Activated naive CD4-positive, alpha-beta T cell treated with anti-CD3 and anti-CD28 coated beads, Interleukin-2, amount 50 U/mL, for 24 hours (primary cell): ENCODE measurements around the gene ARID5B.

Source experiments
- H3K27ac Mint-ChIP-seq: one replicate; pipeline ENCODE4 v1.8.0; 2021; ENCODE audit warnings: mild to moderate bottlenecking, mixed read lengths
- H3K27me3 Mint-ChIP-seq: one replicate; pipeline ENCODE4 v1.8.0; 2021; ENCODE audit warnings: mixed read lengths
- H3K36me3 Mint-ChIP-seq: one replicate; pipeline ENCODE4 v1.8.0; 2021; ENCODE audit warnings: mixed read lengths
- H3K4me1 Mint-ChIP-seq: one replicate; pipeline ENCODE4 v1.8.0; 2021; ENCODE audit warnings: mixed read lengths
- H3K4me3 Mint-ChIP-seq: one replicate; pipeline ENCODE4 v1.8.0; 2021; ENCODE audit warnings: mild to moderate bottlenecking, mixed read lengths
- H3K9me3 Mint-ChIP-seq: one replicate; pipeline ENCODE4 v1.8.0; 2021; ENCODE audit warnings: mixed read lengths

Gene ARID5B

GRCh38 chr10:61991166-61991565 is 89.7 kb downstream of the ARID5B start:
- Mint-ChIP-seq H3K4me1 (peaks cover 89% of the 10 kb centered on the region), H3K4me3 (peak overlapping the region; percentile 86), H3K27me3 (no peaks in the 10 kb centered on the region), H3K36me3 (peaks cover 29% of the 10 kb centered on the region), H3K27ac (peak overlapping the region; percentile 100), H3K9me3 (peaks cover 5% of the 10 kb centered on the region)

- peak overlapping the region; percentile 100 for H3K27ac Mint-ChIP-seq
These were observed 90.6 kb downstream of the ARID5B start for GRCh38 chr10:61992059-61992460.

GRCh38 chr10:61992671-61993668 is 91.5 kb downstream of the ARID5B start:
- peak overlapping the region; percentile 100 for H3K27ac Mint-ChIP-seq
- peaks cover 4% of the 10 kb centered on the region for H3K9me3 Mint-ChIP-seq
- H3K4me1 Mint-ChIP-seq, result peaks cover 85% of the 10 kb centered on the region
- H3K36me3 Mint-ChIP-seq, result peaks cover 29% of the 10 kb centered on the region
- H3K4me3 Mint-ChIP-seq, result peak overlapping the region; percentile 86
- H3K27me3 Mint-ChIP-seq, result no peaks in the 10 kb centered on the region

More at GRCh38 chr10:61992059-61992460, 90.6 kb downstream of the ARID5B start:
- Mint-ChIP-seq H3K9me3 (peaks cover 3% of the 10 kb centered on the region), H3K36me3 (peaks cover 27% of the 10 kb centered on the region), H3K27me3 (no peaks in the 10 kb centered on the region), H3K4me1 (peaks cover 86% of the 10 kb centered on the region), H3K4me3 (peak overlapping the region; percentile 86)

- Mint-ChIP-seq H3K4me1 (peaks cover 87% of the 10 kb centered on the region), H3K4me3 (peak overlapping the region; percentile 86), H3K27ac (peak overlapping the region; percentile 100), H3K27me3 (no peaks in the 10 kb centered on the region), H3K9me3 (peaks cover 4% of the 10 kb centered on the region), H3K36me3 (peaks cover 38% of the 10 kb centered on the region)
These were observed 92.4 kb downstream of the ARID5B start for GRCh38 chr10:61993711-61994401.

- H3K9me3 Mint-ChIP-seq, result peaks cover 4% of the 10 kb centered on the region
- no peaks in the 10 kb centered on the region for H3K27me3 Mint-ChIP-seq
- peaks cover 90% of the 10 kb centered on the region for H3K4me1 Mint-ChIP-seq
- peak overlapping the region; percentile 86 for H3K4me3 Mint-ChIP-seq
- peaks cover 42% of the 10 kb centered on the region for H3K36me3 Mint-ChIP-seq
- H3K27ac Mint-ChIP-seq, result peak overlapping the region; percentile 100
These were observed 93.1 kb downstream of the ARID5B start for GRCh38 chr10:61994405-61995219.

GRCh38 chr10:61995220-61995503 is 93.7 kb downstream of the ARID5B start:
- H3K9me3 Mint-ChIP-seq, result peaks cover 4% of the 10 kb centered on the region
- H3K27me3 Mint-ChIP-seq, result no peaks in the 10 kb centered on the region
- peak overlapping the region; percentile 86 for H3K4me3 Mint-ChIP-seq
- H3K27ac Mint-ChIP-seq, result peak overlapping the region; percentile 100
- H3K4me1 Mint-ChIP-seq, result peaks cover 87% of the 10 kb centered on the region
- peaks cover 43% of the 10 kb centered on the region for H3K36me3 Mint-ChIP-seq

- no peak overlapping the region for H3K27ac Mint-ChIP-seq
- H3K4me3 Mint-ChIP-seq, result no peak overlapping the region
- H3K4me1 Mint-ChIP-seq, result peaks cover 84% of the 10 kb centered on the region
- H3K27me3 Mint-ChIP-seq, result no peaks in the 10 kb centered on the region
- peaks cover 4% of the 10 kb centered on the region for H3K9me3 Mint-ChIP-seq
- H3K36me3 Mint-ChIP-seq, result peaks cover 48% of the 10 kb centered on the region
These were observed 97.4 kb downstream of the ARID5B start for GRCh38 chr10:61998937-61999336.

GRCh38 chr10:62000037-62000603 is 98.6 kb downstream of the ARID5B start:
- Mint-ChIP-seq H3K4me3 (no peak overlapping the region), H3K36me3 (peaks cover 53% of the 10 kb centered on the region), H3K9me3 (peaks cover 6% of the 10 kb centered on the region), H3K27me3 (no peaks in the 10 kb centered on the region), H3K4me1 (peaks cover 84% of the 10 kb centered on the region), H3K27ac (peak overlapping the region; percentile 24)

GRCh38 chr10:62000726-62001125 is 99.2 kb downstream of the ARID5B start:
- H3K4me1 Mint-ChIP-seq, result peaks cover 84% of the 10 kb centered on the region
- peaks cover 56% of the 10 kb centered on the region for H3K36me3 Mint-ChIP-seq
- peaks cover 11% of the 10 kb centered on the region for H3K9me3 Mint-ChIP-seq
- H3K4me3 Mint-ChIP-seq, result no peak overlapping the region
- H3K27me3 Mint-ChIP-seq, result no peaks in the 10 kb centered on the region
- H3K27ac Mint-ChIP-seq, result peak overlapping the region; percentile 81

- Mint-ChIP-seq H3K4me1 (peaks cover 87% of the 10 kb centered on the region), H3K36me3 (peaks cover 60% of the 10 kb centered on the region), H3K27me3 (no peaks in the 10 kb centered on the region), H3K27ac (peak overlapping the region; percentile 83), H3K9me3 (peaks cover 10% of the 10 kb centered on the region), H3K4me3 (no peak overlapping the region)
These were observed 100.4 kb downstream of the ARID5B start for GRCh38 chr10:62001898-62002297.

GRCh38 chr10:62002753-62003152 is 101.3 kb downstream of the ARID5B start:
- H3K4me1 Mint-ChIP-seq, result peaks cover 87% of the 10 kb centered on the region
- peak overlapping the region; percentile 97 for H3K27ac Mint-ChIP-seq

GRCh38 chr10:62004042-62004441 is 102.5 kb downstream of the ARID5B start:
- Mint-ChIP-seq H3K4me1 (peaks cover 88% of the 10 kb centered on the region), H3K9me3 (peaks cover 7% of the 10 kb centered on the region), H3K4me3 (no peak overlapping the region), H3K27me3 (no peaks in the 10 kb centered on the region), H3K36me3 (peaks cover 52% of the 10 kb centered on the region), H3K27ac (peak overlapping the region; percentile 31)

More at GRCh38 chr10:62002753-62003152, 101.3 kb downstream of the ARID5B start:
- Mint-ChIP-seq H3K36me3 (peaks cover 55% of the 10 kb centered on the region), H3K4me3 (no peak overlapping the region), H3K27me3 (no peaks in the 10 kb centered on the region), H3K9me3 (peaks cover 7% of the 10 kb centered on the region)

- Mint-ChIP-seq H3K9me3 (peaks cover 7% of the 10 kb centered on the region), H3K4me1 (peaks cover 86% of the 10 kb centered on the region), H3K4me3 (no peak overlapping the region), H3K27ac (peak overlapping the region; percentile 84), H3K36me3 (peaks cover 46% of the 10 kb centered on the region), H3K27me3 (no peaks in the 10 kb centered on the region)
These were observed 103.8 kb downstream of the ARID5B start for GRCh38 chr10:62005281-62005680.

- H3K4me3 Mint-ChIP-seq, result no peak overlapping the region
These were observed 104.2 kb downstream of the ARID5B start for GRCh38 chr10:62005687-62006086.

GRCh38 chr10:62007145-62007544 is 105.6 kb downstream of the ARID5B start:
- no peaks in the 10 kb centered on the region for H3K27me3 Mint-ChIP-seq
- peaks cover 78% of the 10 kb centered on the region for H3K4me1 Mint-ChIP-seq
- peaks cover 43% of the 10 kb centered on the region for H3K36me3 Mint-ChIP-seq
- H3K27ac Mint-ChIP-seq, result no peak overlapping the region
- H3K4me3 Mint-ChIP-seq, result no peak overlapping the region
- H3K9me3 Mint-ChIP-seq, result peaks cover 7% of the 10 kb centered on the region

More at GRCh38 chr10:62005687-62006086, 104.2 kb downstream of the ARID5B start:
- Mint-ChIP-seq H3K9me3 (peaks cover 7% of the 10 kb centered on the region), H3K27ac (peak overlapping the region; percentile 84), H3K36me3 (peaks cover 42% of the 10 kb centered on the region), H3K4me1 (peaks cover 87% of the 10 kb centered on the region), H3K27me3 (no peaks in the 10 kb centered on the region)
